A673 (cell line): ENCODE results near the gene MISP3. TPM values are rescaled to one million over a fixed set of nuclear protein-coding genes. Genes with fewer than 3 reads are reported as not detected.

Experiments
- BruUV-seq: library from RNA; stranded (reverse); fragments of 400-500 nt; replicated peaks from 2 replicates; lab custom pipeline; 2021; lab: Mats Ljungman, UMichigan
- CTCF ChIA-PET: fragments of 300-600 bp; sonication (Branson Sonifier 250); formaldehyde crosslinking; loops from one replicate; lab custom pipeline; 2022; ENCODE audit warnings: antibody characterized with exemption; lab: Charles Lee
- POLR2A ChIA-PET: fragments of 300-600 bp; sonication (Branson Sonifier 250); formaldehyde crosslinking; loops from one replicate; lab custom pipeline; 2022; ENCODE audit warnings: antibody characterized with exemption; ENCODE audit not compliant: low non-redundant PET; lab: Charles Lee
- DNase-seq: peaks from one replicate; pipeline ENCODE4 v3.0.0-alpha.2; 2015; ENCODE audit warnings: low spot score
- H3K27ac ChIP-seq: fragments of 200-600 bp; sonication (generic); 2 replicates; pipeline ENCODE4 v1.5.1; 2016; ENCODE audit warnings: mixed run types, low read depth, mild to moderate bottlenecking, mixed read lengths, antibody characterized with exemption, low read length; ENCODE audit not compliant: poor library complexity, severe bottlenecking
- H3K27me3 ChIP-seq: fragments of 200-600 bp; sonication (generic); replicated peaks from 2 replicates; pipeline ENCODE4 v1.6.1; 2017; ENCODE audit warnings: mixed run types, low read depth, mild to moderate bottlenecking, mixed read lengths, antibody characterized with exemption, low read length; ENCODE audit not compliant: insufficient read depth, poor library complexity
- H3K36me3 ChIP-seq: fragments of 200-600 bp; sonication (generic); 2 replicates; pipeline ENCODE4 v1.6.1; 2016; ENCODE audit warnings: mixed run types, mild to moderate bottlenecking, mixed read lengths, antibody characterized with exemption, low read length; ENCODE audit not compliant: insufficient read depth, poor library complexity, severe bottlenecking
- H3K4me1 ChIP-seq: fragments of 200-600 bp; sonication (generic); 2 replicates; pipeline ENCODE4 v1.6.1; 2017; ENCODE audit warnings: mixed run types, mild to moderate bottlenecking, mixed read lengths, antibody characterized with exemption, low read length; ENCODE audit not compliant: insufficient read depth, poor library complexity, severe bottlenecking
- H3K4me3 ChIP-seq: fragments of 200-600 bp; sonication (generic); 2 replicates; pipeline ENCODE4 v1.5.1; 2016; ENCODE audit warnings: low read depth, mixed run types, mild to moderate bottlenecking, mixed read lengths, low read length; ENCODE audit not compliant: poor library complexity, severe bottlenecking
- H3K9me3 ChIP-seq: fragments of 200-600 bp; sonication (generic); 2 replicates; pipeline ENCODE4 v1.6.1; 2016; ENCODE audit warnings: mixed run types, low read depth, mild to moderate bottlenecking, mixed read lengths, antibody characterized with exemption, low read length; ENCODE audit not compliant: poor library complexity, severe bottlenecking
- CTCF ChIP-seq: fragments of 300-800, 200-600 bp; sonication (generic); conservative IDR thresholded peaks from 2 replicates; pipeline ENCODE4 v1.5.1; 2017; ENCODE audit warnings: low read depth, mild to moderate bottlenecking, antibody characterized with exemption, low read length, moderate library complexity, mixed read lengths
- EZH2 ChIP-seq: fragments of 200-600 bp; sonication (generic); IDR thresholded peaks from 2 replicates; pipeline ENCODE4 v1.6.1; 2017; ENCODE audit warnings: borderline replicate concordance, low read depth, mild to moderate bottlenecking, mixed read lengths, antibody characterized with exemption, low read length; ENCODE audit not compliant: poor library complexity, severe bottlenecking
- intact Hi-C: fragments of 100-400 bp; cut with micrococcal nuclease; formaldehyde crosslinking; loops from one replicate; pipeline ENCODE4 v1.10.0; 2022; ENCODE audit not compliant: unreplicated experiment
- total RNA-seq: library from RNA; stranded (reverse); gene quantifications from 2 replicates; pipeline ENCODE4 v1.2.3, GENCODE V29; 2021

MISP3 gene
- total RNA-seq, 1 experiment from 2014 or later, result 0.26 TPM

- peak; percentile 50 for DNase-seq
- Histone ChIP-seq H3K9me3 (peaks cover 8% of the 10 kb centered on the region), H3K27ac (peak overlapping the region; percentile 90), H3K36me3 (peaks cover 12% of the 10 kb centered on the region), H3K4me1 (no peaks in the 10 kb centered on the region), H3K4me3 (peak overlapping the region; percentile 84), H3K27me3 (no peaks in the 10 kb centered on the region)
- TF ChIP-seq EZH2 (no peak), CTCF (no peak)
- intact Hi-C loops, result no loop called here
- CTCF ChIA-PET, result interaction anchor here (0.7 kb wide), 1 partner anchor 1339 kb away, joined by 3 read pairs; no protein-coding TSS in a partner anchor
- POLR2A ChIA-PET, result no interaction called here
- BruUV-seq, result TSS peak; percentile 66
Observed at GRCh38 chr19:14091813-14092462, 19.4 kb downstream of the MISP3 start.

GRCh38 chr19:14093117-14093823 lies 20.7 kb downstream of the MISP3 start:
- no peak overlapping the region for H3K4me3 ChIP-seq
- no peak overlapping the region for H3K27ac ChIP-seq
- POLR2A ChIA-PET, result no interaction called here
- peaks cover 13% of the 10 kb centered on the region for H3K36me3 ChIP-seq
- H3K27me3 ChIP-seq, result no peaks in the 10 kb centered on the region
- no TSS peak for BruUV-seq
- TF ChIP-seq EZH2 (no peak), CTCF (no peak)
- intact Hi-C loops, result no loop called here
- DNase-seq, result no peak
- CTCF ChIA-PET, result no interaction called here
- no peaks in the 10 kb centered on the region for H3K4me1 ChIP-seq
- H3K9me3 ChIP-seq, result peaks cover 8% of the 10 kb centered on the region

GRCh38 chr19:14094854-14095253 lies 22.3 kb downstream of the MISP3 start:
- no peak overlapping the region for H3K4me3 ChIP-seq
- no TSS peak for BruUV-seq
- DNase-seq, result no peak
- intact Hi-C loops, result no loop called here
- ChIA-PET CTCF (no interaction called here), POLR2A (no interaction called here)
- peaks cover 8% of the 10 kb centered on the region for H3K9me3 ChIP-seq
- H3K27ac ChIP-seq, result no peak overlapping the region
- H3K27me3 ChIP-seq, result no peaks in the 10 kb centered on the region
- H3K36me3 ChIP-seq, result peaks cover 4% of the 10 kb centered on the region
- no peaks in the 10 kb centered on the region for H3K4me1 ChIP-seq
- no peak for TF ChIP-seq CTCF
- TF ChIP-seq EZH2, result no peak
